NCI-H1048 (cell line): ENCODE results near the gene MYL2.
"Not testable (repeated sequence)": the region's sequence is repeated elsewhere in the genome, so short reads cannot be mapped to it uniquely, and the experiment has no call there.

Experiments used
- DNase-seq: peaks from one replicate; lab custom pipeline; 2025; lab: John Stamatoyannopoulos, UW

The MYL2 gene, protein sequence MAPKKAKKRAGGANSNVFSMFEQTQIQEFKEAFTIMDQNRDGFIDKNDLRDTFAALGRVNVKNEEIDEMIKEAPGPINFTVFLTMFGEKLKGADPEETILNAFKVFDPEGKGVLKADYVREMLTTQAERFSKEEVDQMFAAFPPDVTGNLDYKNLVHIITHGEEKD

DNA sequence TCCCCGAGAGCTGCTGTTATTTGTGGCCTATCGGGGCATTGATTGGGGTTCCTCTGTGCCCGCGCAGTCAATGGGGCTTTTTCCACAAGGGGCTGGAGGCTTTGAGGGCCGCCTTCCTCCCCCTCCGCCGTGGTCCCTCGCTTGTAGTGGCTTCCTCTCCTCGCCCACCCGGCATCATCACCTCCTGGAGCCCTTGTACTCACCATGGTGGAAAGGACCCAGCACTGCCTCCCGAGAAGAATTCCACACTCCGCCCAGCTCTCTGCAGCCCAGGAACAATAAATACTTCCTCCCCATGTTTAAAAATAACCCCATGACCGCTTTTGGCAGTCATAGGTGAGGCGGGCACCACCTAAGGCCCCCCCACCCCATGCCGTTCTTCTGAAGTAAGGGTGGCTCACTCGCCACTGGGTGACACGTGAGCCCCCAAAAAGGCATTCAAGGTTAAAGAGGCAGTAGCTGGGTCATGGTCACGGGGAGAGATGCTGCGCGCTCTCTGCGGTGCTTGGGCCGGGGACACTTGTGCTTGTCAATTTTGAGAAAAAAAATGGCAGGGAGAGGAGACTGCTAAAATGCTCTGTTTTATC is at the start of gene MYL2:
Gene MYL2, minus strand, starts transcription at position 256 of the 587 bp plus-strand sequence. Its CDS starts 50 bp downstream, at position 206.
- no peak for DNase-seq

DNA sequence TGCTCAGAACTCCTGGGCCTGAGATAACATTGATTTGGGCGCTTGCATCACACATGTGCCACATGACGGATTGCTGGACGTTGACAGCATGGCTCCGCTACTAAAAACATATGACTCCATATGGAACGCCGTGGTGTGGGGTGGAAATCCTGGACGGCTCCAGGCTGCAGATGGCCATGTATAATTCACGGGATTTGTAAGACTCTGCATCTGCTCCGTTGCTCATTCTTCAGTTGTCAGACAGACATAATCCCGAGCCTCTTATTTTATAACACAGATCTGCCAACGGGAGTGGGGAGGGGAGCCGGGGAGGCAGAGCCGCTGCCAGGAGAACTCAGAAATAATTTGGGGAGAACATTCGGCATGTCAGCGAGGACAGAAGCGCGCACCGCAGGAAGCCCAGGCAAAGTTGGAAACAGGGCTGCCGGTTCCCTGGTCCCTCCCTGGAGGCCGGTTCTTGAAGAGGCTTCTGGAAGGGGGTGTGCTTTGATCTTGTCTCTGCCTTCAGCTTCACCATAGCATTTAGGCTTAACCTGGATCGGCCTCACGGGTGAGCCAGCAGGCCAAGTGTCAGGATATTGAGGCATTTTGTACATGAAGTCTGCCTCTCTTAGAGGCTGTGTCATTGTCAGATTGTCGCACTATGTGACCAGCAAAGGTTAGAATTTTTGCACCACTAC is 45.8 kb upstream of the MYL2 start:
- no peak for DNase-seq

DNA sequence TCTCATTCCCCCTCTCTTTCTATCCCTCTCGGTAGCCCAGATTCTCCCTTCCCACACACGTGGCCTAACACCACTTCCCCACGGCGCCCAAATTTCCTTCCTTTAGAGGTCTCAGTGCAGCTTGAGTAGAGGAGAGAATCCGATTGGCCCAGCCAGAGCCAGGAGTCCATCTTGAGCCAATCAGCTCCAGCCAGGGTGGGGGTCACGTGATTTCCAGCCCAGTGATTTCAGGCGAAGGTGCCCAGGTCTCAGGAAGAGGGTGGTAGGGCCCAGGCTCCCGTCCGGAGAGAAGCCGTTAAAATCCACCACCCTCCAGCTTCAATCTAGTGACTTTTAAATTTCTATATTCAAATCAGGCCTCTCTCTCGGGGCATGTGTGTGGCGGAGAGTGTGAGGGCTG is 45.2 kb upstream of the MYL2 start:
- DNase-seq: no peak

DNA sequence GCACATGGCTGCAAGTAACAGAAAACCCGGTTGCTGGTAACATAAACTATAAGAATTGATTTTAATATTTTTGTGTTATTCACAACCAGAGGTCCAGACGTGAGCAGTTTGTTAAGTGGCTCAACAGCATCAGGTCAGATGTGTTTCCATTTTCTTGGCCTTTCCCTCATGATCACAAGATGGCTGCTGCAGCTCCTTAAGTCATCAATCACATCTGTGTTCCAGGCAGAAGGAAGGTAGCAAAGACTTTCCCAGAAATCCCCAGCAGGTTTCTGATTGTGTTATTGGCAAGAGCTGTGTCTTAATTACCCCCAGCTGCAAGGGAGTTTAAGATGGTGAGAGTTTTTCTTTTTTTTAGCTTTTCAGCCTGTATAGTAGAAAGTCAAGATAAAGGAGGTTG is 40.4 kb upstream of the MYL2 start:
- no peak for DNase-seq

DNA sequence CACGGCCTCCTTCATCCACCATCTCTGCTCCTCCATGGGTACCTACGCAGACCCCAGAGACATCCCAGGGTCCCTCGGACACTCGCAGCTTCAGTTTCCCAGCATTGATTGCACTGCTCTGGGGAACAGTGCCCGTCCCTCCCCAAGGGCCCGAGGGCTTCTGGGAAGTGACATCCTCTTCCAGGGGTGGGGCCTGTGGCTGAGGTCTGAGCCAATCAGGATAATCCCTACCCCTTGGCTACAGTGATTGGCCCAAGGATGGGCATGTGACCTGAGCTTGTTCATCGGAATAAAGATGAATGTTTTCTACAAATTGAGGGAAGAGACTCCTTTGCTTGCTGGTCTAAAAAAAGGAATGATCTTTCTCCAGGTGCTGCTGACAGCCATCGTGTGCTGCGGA is 37.3 kb upstream of the MYL2 start:
- DNase-seq: no peak

DNA sequence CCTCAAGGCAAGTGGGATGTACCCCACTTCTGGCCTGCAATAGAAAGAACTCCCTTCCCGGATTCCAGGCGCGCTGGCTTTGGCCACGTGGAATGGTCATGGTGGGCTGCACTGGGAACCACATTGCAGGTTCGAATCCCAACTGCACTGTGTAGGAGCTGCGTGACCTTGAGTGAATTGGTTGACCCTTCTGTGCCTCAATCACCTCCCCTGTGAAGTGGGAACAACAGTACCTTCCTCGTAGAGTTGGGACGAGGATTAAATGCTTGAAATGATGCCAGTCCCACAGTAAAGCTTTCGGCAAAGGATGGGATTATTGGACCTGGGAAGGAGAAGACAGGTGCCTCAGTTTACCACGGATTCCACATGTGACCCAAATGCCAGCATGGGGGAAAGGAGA is 36.8 kb upstream of the MYL2 start:
- no peak for DNase-seq

DNA sequence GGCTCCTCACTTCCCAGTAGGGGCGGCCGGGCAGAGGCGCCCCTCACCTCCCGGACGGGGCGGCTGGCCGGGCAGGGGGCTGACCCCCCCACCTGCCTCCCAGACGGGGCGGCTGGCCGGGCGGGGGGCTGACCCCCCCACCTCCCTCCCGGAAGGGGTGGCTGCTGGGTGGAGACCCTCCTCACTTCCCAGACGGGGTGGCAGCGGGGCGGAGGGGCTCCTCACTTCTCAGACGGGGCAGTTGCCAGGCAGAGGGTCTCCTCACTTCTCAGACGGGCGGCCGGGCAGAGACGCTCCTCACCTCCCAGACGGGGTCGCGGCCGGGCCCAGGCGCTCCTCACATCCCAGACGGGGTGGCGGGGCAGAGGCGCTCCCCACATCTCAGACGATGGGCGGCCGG is 30.5 kb upstream of the MYL2 start:
- DNase-seq: not testable (repeated sequence)

DNA sequence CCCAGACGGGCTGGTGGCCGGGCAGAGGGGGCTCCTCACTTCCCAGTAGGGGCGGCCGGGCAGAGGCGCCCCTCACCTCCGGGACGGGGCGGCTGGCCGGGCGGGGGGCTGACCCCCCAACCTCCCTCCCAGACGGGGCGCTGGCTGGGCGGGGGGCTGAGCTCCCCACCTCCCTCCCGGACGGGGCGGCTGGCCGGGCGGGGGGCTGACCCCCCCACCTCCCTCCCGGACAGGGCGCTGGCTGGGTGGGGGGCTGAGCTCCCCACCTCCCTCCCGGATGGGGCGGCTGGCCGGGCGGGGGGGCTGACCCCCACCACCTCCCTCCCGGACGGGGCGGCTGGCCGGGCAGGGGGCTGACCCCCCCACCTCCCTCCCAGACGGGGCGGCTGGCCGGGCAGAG is 30.1 kb upstream of the MYL2 start:
- not testable (repeated sequence) for DNase-seq

DNA sequence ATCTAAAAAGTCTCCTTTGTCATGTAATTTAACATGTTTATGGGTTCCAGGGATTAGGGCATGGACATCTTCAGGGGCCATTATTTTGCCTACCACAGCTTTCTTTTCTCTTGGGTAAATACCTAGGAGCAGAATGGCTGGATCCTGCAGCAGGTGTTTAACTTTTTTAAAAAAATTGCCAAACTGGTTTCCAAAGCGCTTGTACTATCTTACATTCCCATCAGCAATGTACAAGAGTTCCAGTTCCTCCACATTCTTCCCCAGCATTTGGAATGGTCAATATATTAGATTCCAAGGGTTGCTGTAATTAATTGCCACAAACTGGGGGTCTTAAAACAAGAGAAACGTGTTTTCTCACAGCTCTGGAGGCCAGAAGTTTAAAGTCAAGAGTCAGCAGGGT is 27.7 kb upstream of the MYL2 start:
- no peak for DNase-seq

DNA sequence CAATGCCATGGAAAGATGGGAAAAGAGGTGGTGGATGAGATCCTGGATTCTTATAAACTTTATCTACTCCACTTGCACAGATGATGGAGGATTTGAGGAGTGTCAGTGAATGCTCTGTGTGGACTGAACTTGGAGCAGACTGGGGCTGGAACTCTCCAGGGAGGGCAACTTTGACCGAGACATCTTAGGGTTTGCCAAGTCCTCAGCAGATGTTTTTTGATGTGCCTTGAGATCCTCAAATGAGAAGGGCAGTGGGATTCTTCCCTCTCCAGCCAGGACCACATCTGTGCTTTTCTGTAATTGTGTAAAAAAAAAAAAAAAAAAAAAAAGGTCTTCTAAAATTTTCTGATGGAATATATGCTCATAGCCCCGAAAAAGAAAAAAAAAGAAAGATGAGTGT is 23.0 kb upstream of the MYL2 start:
- DNase-seq: no peak

DNA sequence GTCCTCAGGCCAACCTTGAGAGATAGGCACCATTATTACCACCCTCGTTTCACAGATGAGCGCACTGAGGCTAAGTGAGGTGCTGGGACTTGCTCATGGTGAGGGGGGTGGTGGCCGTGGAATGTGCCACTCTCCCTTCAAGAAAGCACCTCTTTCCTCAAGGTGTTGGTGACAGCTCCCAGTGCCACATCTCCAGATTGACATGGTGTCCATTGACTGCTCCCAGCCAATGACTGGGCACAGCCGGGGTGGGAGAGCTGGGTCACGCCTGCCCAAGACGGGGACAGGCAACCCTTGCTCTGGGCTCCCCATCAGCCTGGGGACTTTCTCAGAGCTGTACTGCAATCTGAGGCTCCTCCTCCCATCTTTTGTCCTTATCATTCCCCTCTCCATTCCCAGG is 21.0 kb upstream of the MYL2 start:
- DNase-seq: no peak

DNA sequence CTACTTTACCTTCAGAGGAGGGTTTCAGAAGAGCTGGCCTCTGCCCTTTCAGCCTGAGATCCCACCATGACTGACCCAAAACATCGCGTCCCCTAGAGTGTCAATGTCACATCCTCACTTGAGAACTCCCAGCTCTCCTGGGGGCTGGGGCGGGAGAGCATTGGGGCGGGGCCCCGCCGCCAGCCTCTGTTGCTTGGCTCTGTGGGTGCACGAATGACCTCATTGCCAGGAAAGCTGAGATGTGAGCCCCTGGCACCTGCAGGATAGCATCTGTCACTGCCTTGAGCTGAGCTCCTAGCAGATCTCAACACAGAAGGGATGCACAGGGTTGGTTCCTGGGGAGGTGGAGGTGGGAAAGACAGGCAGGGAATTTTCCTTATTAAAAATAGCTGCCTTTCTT is 20.6 kb upstream of the MYL2 start:
- no peak for DNase-seq

DNA sequence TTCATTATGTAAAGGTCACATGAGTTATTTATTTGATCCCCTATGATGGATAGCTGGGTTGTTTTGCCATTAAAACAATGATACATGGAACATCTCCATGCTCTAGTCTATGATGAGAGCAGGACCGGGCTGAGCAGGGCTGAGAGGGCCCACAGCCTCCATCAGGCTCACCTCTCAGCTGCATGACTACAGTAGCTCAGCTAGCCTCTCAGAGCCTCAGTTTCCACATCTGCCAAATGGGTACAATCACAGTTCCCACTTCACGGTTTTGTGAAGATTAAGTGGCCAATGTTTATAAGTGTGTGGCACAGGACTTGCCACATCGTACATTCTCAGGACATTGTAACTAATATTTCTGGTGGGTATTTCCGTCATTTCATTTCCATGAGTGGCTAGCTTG is 19.9 kb upstream of the MYL2 start:
- DNase-seq: no peak

DNA sequence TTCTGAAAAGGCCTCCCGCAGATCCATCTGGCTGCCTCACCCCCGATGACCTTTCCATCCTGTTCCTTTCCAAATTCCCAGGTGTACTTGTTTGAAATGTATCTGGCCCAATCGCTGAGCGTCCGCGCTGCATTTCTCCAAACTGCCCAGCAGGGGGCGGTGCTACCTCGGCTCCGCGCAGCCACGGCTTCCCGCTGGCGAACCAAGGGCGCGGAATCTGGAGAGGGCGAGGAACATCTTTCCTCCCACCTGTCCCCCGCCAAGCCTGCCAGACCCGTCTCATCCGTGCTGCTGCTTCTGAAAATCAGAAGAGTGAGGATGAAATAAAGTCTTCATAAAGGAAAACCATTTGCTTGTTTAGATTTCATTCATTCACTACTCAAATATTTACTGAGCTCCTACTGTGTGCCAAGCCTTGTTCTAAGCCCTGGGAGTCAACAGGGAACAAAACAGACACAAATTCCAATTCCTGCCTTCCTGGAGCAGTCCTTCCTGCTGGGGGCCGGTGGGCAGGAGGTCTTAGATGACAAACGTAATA is 16.8 kb upstream of the MYL2 start:
- no peak for DNase-seq

DNA sequence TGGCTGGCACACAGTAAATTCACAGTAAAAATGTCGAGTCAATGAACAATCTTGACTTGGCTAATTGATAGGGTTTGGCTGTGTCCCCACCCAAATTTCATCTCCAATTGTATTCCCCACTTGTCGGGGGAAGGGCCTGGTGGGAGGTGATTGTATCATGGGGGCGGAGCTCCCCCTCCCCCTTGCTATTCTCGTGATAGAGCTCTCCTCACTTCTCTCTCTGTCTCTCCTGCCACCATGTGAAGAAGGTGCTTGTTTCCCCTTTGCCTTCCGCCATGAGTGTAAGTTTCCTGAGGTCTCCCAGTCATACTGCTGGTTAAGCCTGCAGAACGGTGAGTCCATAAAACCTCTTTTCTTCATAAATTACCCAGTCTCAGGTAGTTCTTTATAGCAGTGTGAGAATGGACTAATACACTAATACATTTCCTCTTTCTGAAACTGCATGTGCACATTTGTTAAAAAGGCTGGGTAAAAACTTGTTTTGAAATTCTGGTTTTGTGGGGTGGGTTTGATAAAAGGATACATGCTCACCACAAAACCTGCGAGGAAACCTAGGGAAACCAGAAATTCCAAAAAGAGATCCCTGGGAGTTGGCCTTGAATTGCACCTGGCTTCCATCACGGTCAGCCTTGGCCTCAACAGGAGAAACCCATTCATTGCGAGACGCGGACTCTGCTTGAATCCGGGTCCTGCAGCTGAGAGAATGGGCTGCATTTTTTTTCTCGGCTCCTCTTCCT is 16.2 kb upstream of the MYL2 start:
- no peak for DNase-seq

DNA sequence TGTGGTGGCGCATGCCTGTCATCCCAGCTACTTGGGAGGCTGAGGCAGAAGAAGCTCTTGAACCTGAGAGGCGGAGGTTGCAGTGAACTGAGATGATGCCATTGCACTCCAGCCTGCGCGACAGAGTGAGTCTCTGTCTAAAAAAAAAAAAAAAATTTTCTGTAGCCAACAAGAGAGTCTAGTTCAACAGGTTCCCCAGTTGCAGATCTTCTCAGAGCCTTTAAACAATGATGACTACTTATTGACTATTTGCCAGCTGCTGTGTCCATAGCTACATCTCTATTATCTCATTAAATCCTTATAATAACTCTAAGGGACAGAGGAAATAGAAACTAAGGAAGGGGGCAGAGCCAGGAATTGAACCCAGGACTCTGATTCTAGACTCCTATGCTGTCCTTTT is 15.2 kb upstream of the MYL2 start:
- no peak for DNase-seq

DNA sequence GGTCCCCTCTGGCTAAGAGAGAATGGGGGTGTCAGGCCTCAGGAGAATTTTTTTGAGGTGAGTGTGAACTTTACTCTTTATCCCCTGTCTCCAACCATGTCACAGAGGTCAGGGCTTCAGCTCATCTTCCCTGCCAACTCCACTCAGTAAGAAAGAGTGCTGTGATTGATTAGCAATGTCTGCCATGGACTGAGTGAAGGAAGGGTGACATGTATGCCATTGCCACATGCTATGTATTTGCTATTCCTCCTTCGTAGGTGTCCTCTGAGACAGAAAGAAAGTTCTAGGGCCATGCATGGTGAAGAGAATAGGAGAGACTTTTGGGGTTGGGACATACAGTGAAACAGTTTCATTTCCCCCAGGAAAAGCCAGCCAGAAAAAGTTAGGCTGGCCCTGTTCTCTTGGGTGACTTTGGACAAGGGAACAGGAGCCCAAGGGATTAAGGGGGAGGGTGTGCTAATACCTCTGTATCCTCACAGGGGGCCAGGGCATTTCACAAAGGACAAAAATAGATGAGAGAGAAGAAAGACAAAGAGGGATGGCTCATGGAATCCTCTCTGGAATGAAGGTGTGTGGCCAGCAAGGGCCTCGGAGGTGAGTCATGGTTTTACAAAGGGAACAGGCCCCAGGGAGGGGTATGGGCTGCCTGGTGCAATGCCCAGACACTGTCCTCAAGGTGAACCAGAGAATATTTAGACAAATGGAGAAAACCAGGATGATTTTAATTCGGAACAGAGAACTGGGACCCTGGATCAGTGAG is 13.9 kb upstream of the MYL2 start:
- DNase-seq: no peak

DNA sequence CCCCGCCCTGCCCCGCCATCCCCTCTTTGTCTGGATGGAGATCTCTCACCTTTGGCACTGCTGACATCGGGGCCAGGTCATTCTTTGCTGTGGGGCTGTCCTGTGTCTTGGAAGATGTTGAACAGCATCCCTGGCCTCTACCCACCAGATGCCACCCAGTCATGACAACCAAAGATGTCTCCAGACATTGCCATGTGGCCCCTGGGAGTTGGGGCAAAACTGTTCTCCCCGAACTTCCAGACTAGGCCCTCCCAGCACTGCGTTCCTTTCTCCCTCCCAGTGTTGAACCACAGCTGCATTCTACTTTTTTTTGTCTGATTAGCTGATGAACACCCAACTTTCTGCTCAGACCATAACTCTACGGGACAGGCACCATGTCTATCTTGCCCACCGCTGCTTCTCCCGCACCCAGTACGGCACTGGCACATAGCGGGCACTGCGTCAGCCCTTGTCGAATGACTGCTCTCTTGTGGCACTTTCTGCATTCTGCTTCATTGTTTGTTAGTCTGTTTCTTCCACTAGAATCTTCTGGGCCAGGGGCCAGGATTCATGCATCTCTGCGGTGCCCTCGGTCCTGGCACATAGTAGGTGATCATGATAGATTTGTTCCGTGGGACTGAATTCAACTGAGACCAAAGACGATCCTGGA is 13.1 kb upstream of the MYL2 start:
- DNase-seq: no peak

DNA sequence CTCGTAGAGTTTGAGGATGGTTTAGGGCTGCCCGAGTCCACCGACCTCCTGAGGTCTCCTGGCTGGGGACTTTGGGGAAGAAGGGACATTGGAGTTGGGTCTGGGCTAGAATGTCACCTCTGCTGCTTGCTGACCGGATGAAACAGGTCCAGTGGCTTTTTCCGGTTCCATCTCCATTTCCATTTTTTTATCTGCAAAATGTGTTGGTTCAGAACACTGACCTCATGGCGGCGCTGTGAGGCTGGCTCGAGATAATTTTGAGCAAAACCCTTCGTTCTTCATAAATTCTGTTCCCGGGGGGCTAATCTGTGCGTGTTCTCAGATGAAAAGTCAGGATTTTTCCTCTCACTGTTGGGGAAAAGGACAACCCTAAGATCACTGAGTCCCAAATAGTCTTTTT is 11.7 kb upstream of the MYL2 start:
- no peak for DNase-seq

DNA sequence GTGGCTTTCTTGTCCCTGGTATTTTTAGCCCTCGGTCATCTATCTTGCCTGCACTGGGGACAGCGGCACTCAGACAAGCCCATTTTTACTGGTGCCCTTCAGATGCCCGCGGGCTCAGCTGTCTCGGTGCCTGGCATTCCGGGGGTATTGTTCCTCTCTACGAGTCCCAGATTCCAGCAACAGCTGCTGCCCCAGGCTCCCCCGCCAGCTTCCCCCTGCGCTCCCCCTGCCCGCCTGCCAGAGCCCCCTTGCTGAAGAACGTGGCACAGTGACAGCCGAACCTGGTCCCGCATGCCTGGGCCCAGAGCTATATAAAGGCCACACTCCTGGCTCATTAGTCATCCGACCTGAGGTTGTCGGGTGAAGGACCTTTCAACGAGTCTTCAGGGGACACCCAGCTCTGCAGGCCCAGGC is 10.9 kb upstream of the MYL2 start:
- no peak for DNase-seq
